Subcutaneous abdominal adipose tissue (tissue), 5 donors: ENCODE measurements around the gene RRAGA.
A peak's percentile ranks its signal among the peaks of the same experiment; 100 is the strongest.

Source experiments
- H3K27ac ChIP-seq: one replicate; pipeline ENCODE4 v1.7.0; 2013; ENCODE audit warnings: low read depth, mild to moderate bottlenecking, inconsistent platforms, low read length, moderate library complexity
- H3K27me3 ChIP-seq, 5 donors: one replicate each; pipeline ENCODE4 v1.7.0; 2013; ENCODE audit warnings: low read length in 5 of 5, inconsistent platforms in 1 of 5; ENCODE audit not compliant: control insufficient read depth in 5 of 5, insufficient read depth in 4 of 5
- H3K36me3 ChIP-seq, 5 donors: one replicate each; pipeline ENCODE4 v1.7.0; 2013; ENCODE audit warnings: low read length in 5 of 5; ENCODE audit not compliant: control insufficient read depth in 5 of 5, insufficient read depth in 5 of 5
- H3K4me1 ChIP-seq, 5 donors: one replicate each; pipeline ENCODE4 v1.7.0; 2013; ENCODE audit warnings: low read length in 5 of 5, mild to moderate bottlenecking in 3 of 5, moderate library complexity in 1 of 5; ENCODE audit not compliant: control insufficient read depth in 5 of 5, insufficient read depth in 5 of 5
- H3K4me3 ChIP-seq, 5 donors: one replicate each; pipeline ENCODE4 v1.7.0; 2013; ENCODE audit warnings: low read length in 5 of 5, low read depth in 1 of 5
- H3K9ac ChIP-seq, 5 donors: one replicate each; pipeline ENCODE4 v1.7.0; 2013; ENCODE audit warnings: low read length in 5 of 5, mild to moderate bottlenecking in 4 of 5, moderate library complexity in 3 of 5
- H3K9me3 ChIP-seq, 5 donors: one replicate each; pipeline ENCODE4 v1.7.0; 2013; ENCODE audit warnings: low read length in 5 of 5; ENCODE audit not compliant: control insufficient read depth in 5 of 5
- donor health status: healthy.
- donor health status: healthy.
- donor health status: healthy.
- donor health status: healthy.
- donor health status: healthy.

RRAGA gene

GRCh38 chr9:19028835-19029451, 20.3 kb upstream of the RRAGA start:
- no peaks in the 10 kb centered on the region for H3K36me3 ChIP-seq
- no peak overlapping the region for H3K27ac ChIP-seq
- no peak overlapping the region for H3K9ac ChIP-seq
- no peak overlapping the region for H3K4me3 ChIP-seq
- H3K9me3 ChIP-seq: no peaks in the 10 kb centered on the region
- peaks cover 0 to 7% (median 0%) of the 10 kb centered on the region in 5 donors for H3K4me1 ChIP-seq
- H3K27me3 ChIP-seq: no peaks in the 10 kb centered on the region

- no peaks in the 10 kb centered on the region for H3K9me3 ChIP-seq
- H3K4me3 ChIP-seq: no peak overlapping the region
- no peak overlapping the region for H3K9ac ChIP-seq
- no peaks in the 10 kb centered on the region for H3K36me3 ChIP-seq
- H3K4me1 ChIP-seq: peaks cover 0 to 7% (median 0%) of the 10 kb centered on the region in 5 donors
- H3K27me3 ChIP-seq: no peaks in the 10 kb centered on the region
- no peak overlapping the region for H3K27ac ChIP-seq
Observed at GRCh38 chr9:19030899-19031298, 18.3 kb upstream of the RRAGA start.

- no peak overlapping the region for H3K9ac ChIP-seq
- H3K27me3 ChIP-seq: no peaks in the 10 kb centered on the region
- H3K4me1 ChIP-seq: peaks cover 0 to 7% (median 0%) of the 10 kb centered on the region in 5 donors
- H3K36me3 ChIP-seq: no peaks in the 10 kb centered on the region
- no peak overlapping the region for H3K4me3 ChIP-seq
- H3K27ac ChIP-seq: no peak overlapping the region
- H3K9me3 ChIP-seq: no peaks in the 10 kb centered on the region
Observed at GRCh38 chr9:19032406-19032805, 16.8 kb upstream of the RRAGA start.

GRCh38 chr9:19033015-19033414, 16.2 kb upstream of the RRAGA start, which contains the start of gene SAXO1:
TSS of gene SAXO1 (minus strand) at chr9:19033209. CDS start at chr9:19032908, 301 bp downstream.
- no peaks in the 10 kb centered on the region for H3K36me3 ChIP-seq
- no peak within 1 kb of the TSS for H3K27ac ChIP-seq
- H3K9me3 ChIP-seq: no peaks in the 10 kb centered on the region
- H3K9ac ChIP-seq: no peak within 1 kb of the TSS
- H3K4me3 ChIP-seq: no peak within 1 kb of the TSS
- H3K27me3 ChIP-seq: no peaks in the 10 kb centered on the region
- peaks cover 0 to 7% (median 0%) of the 10 kb centered on the region in 5 donors for H3K4me1 ChIP-seq

- H3K36me3 ChIP-seq: no peaks in the 10 kb centered on the region
- no peaks in the 10 kb centered on the region for H3K9me3 ChIP-seq
- no peak overlapping the region for H3K4me3 ChIP-seq
- H3K9ac ChIP-seq: no peak overlapping the region
- no peaks in the 10 kb centered on the region for H3K4me1 ChIP-seq
- no peak overlapping the region for H3K27ac ChIP-seq
- no peaks in the 10 kb centered on the region for H3K27me3 ChIP-seq
Observed at GRCh38 chr9:19036611-19037010, 12.6 kb upstream of the RRAGA start.

- H3K36me3 ChIP-seq: peaks cover 0 to 5% (median 0%) of the 10 kb centered on the region in 5 donors
- H3K27me3 ChIP-seq: no peaks in the 10 kb centered on the region
- H3K27ac ChIP-seq: peak overlapping the region; percentile 94
- H3K4me3 ChIP-seq: peak overlapping the region; percentile 73 to 99 (median 91)
- no peaks in the 10 kb centered on the region for H3K9me3 ChIP-seq
- peaks cover 3 to 38% (median 29%) of the 10 kb centered on the region in 5 donors for H3K4me1 ChIP-seq
- peak overlapping the region; percentile 88 to 95 (median 92) for H3K9ac ChIP-seq
Observed at GRCh38 chr9:19049917-19050636, 850 bp downstream of the RRAGA start.

- peaks cover 3 to 38% (median 29%) of the 10 kb centered on the region in 5 donors for H3K4me1 ChIP-seq
- H3K36me3 ChIP-seq: peaks cover 0 to 5% (median 0%) of the 10 kb centered on the region in 5 donors
- peak overlapping the region; percentile 88 to 95 (median 92) for H3K9ac ChIP-seq
- no peaks in the 10 kb centered on the region for H3K9me3 ChIP-seq
- no peaks in the 10 kb centered on the region for H3K27me3 ChIP-seq
- H3K4me3 ChIP-seq: peak overlapping the region; percentile 73 to 99 (median 91)
- H3K27ac ChIP-seq: no peak overlapping the region
Observed at GRCh38 chr9:19050637-19051591, 1.7 kb downstream of the RRAGA start.

GRCh38 chr9:19057033-19057432, 7.8 kb downstream of the RRAGA start:
- Histone ChIP-seq H3K9ac (no peak overlapping the region), H3K27me3 (no peaks in the 10 kb centered on the region), H3K4me3 (no peak overlapping the region), H3K36me3 (peaks cover 20 to 43% (median 30%) of the 10 kb centered on the region in 5 donors), H3K4me1 (peaks cover 0 to 5% (median 0%) of the 10 kb centered on the region in 5 donors), H3K9me3 (no peaks in the 10 kb centered on the region), H3K27ac (no peak overlapping the region)

GRCh38 chr9:19074229-19074628, 25.0 kb downstream of the RRAGA start:
- H3K36me3 ChIP-seq: peaks cover 27 to 56% (median 47%) of the 10 kb centered on the region in 5 donors
- no peak overlapping the region for H3K27ac ChIP-seq

More at GRCh38 chr9:19074229-19074628, 25.0 kb downstream of the RRAGA start:
- Histone ChIP-seq H3K4me3 (no peak overlapping the region), H3K9ac (peak overlapping the region in 1 of 5 donors; percentile 35), H3K4me1 (no peaks in the 10 kb centered on the region), H3K27me3 (no peaks in the 10 kb centered on the region), H3K9me3 (no peaks in the 10 kb centered on the region)
